Measurements from ENCODE around the gene CCR8. TPM values are rescaled to one million over a fixed set of nuclear protein-coding genes. Genes with fewer than 3 reads are reported as not detected.

Gene CCR8
- total RNA-seq, 1 experiment from 2014 or later = not detected

GRCh38 chr3:39343076-39343717, 13.7 kb downstream of the CCR8 start:
- no peaks in the 10 kb centered on the region for H3K36me3 ChIP-seq (ENCODE audit: low read depth, low read length)
- intact Hi-C loops (cut with micrococcal nuclease) = no loop called here
- no peak overlapping the region for H3K4me3 ChIP-seq (ENCODE audit: low read length)
- no peak overlapping the region for H2AFZ ChIP-seq (ENCODE audit: low read length)
- no peaks in the 10 kb centered on the region for H3K9me2 ChIP-seq (replicated peaks; ENCODE audit: low read length)
- H3F3A ChIP-seq (ENCODE audit: low read length, unreplicated experiment) = no peaks in the 10 kb centered on the region
- H4K20me1 ChIP-seq (ENCODE audit: low read length) = no peaks in the 10 kb centered on the region
- no peak overlapping the region for H3K9ac ChIP-seq (ENCODE audit: low read length)
- H3K79me2 ChIP-seq (ENCODE audit: low read length) = no peaks in the 10 kb centered on the region
- no peaks in the 10 kb centered on the region for H3K9me3 ChIP-seq (ENCODE audit: low read length)
- H3K27me3 ChIP-seq (ENCODE audit: low read length) = no peaks in the 10 kb centered on the region
- DNase-seq (peak; percentile 55), ATAC-seq (no peak; the same call in none of the 2 replicates)
- ChIA-PET CTCF (no interaction called here), POLR2A (ENCODE audit: unreplicated experiment) (no interaction called here)
- TF ChIP-seq EZH2phosphoT487 (IDR thresholded peaks at IDR 0.05; ENCODE audit: borderline replicate concordance, low read length) = no peak
- no peak overlapping the region for H3K27ac ChIP-seq (ENCODE audit: low read length)
- no TSS peak for BruUV-seq (replicated peaks)
- H3K4me2 ChIP-seq (ENCODE audit: low read length) = no peak overlapping the region
- H3K4me1 ChIP-seq (ENCODE audit: insufficient read depth, low read length) = peaks cover 26% of the 10 kb centered on the region

- Histone ChIP-seq H3K9me3 (ENCODE audit: low read length) (no peaks in the 10 kb centered on the region), H3K4me3 (ENCODE audit: low read length) (no peak overlapping the region), H3K27me3 (ENCODE audit: low read length) (no peaks in the 10 kb centered on the region), H2AFZ (ENCODE audit: low read length) (no peak overlapping the region), H3K9me2 (replicated peaks; ENCODE audit: low read length) (no peaks in the 10 kb centered on the region), H3K9ac (ENCODE audit: low read length) (no peak overlapping the region), H4K20me1 (ENCODE audit: low read length) (no peaks in the 10 kb centered on the region), H3K27ac (ENCODE audit: low read length) (no peak overlapping the region), H3K4me2 (ENCODE audit: low read length) (no peak overlapping the region), H3K36me3 (ENCODE audit: low read depth, low read length) (no peaks in the 10 kb centered on the region), H3F3A (ENCODE audit: low read length, unreplicated experiment) (no peaks in the 10 kb centered on the region), H3K79me2 (ENCODE audit: low read length) (no peaks in the 10 kb centered on the region), H3K4me1 (ENCODE audit: insufficient read depth, low read length) (peaks cover 26% of the 10 kb centered on the region)
- intact Hi-C loops (cut with micrococcal nuclease) = no loop called here
- ATAC-seq (no peak), DNase-seq (no peak)
- POLR2A ChIA-PET (ENCODE audit: unreplicated experiment) = no interaction called here
- no TSS peak for BruUV-seq (replicated peaks)
- CTCF ChIA-PET = no interaction called here
- TF ChIP-seq EZH2 (IDR thresholded peaks at IDR 0.05; ENCODE audit: low read length, unreplicated experiment) = no peak
- no peak for TF ChIP-seq CTCF (conservative IDR thresholded peaks at IDR 0.05; ENCODE audit: low read depth, low read length)
- TF ChIP-seq EZH2phosphoT487 (IDR thresholded peaks at IDR 0.05; ENCODE audit: borderline replicate concordance, low read length) = no peak
Observed at GRCh38 chr3:39343760-39344159, 14.3 kb downstream of the CCR8 start.

- Histone ChIP-seq H3K4me2 (ENCODE audit: low read length) (no peak overlapping the region), H3F3A (ENCODE audit: low read length, unreplicated experiment) (no peaks in the 10 kb centered on the region), H3K4me1 (ENCODE audit: insufficient read depth, low read length) (peaks cover 26% of the 10 kb centered on the region), H3K9me2 (replicated peaks; ENCODE audit: low read length) (no peaks in the 10 kb centered on the region), H3K4me3 (ENCODE audit: low read length) (no peak overlapping the region), H3K9ac (ENCODE audit: low read length) (no peak overlapping the region), H3K27me3 (ENCODE audit: low read length) (no peaks in the 10 kb centered on the region), H2AFZ (ENCODE audit: low read length) (no peak overlapping the region), H3K36me3 (ENCODE audit: low read depth, low read length) (no peaks in the 10 kb centered on the region), H4K20me1 (ENCODE audit: low read length) (no peaks in the 10 kb centered on the region), H3K9me3 (ENCODE audit: low read length) (no peaks in the 10 kb centered on the region), H3K27ac (ENCODE audit: low read length) (peak overlapping the region; percentile 9; the same call in 1 of the 2 replicates), H3K79me2 (ENCODE audit: low read length) (no peaks in the 10 kb centered on the region)
- no peak for TF ChIP-seq CTCF (conservative IDR thresholded peaks at IDR 0.05; ENCODE audit: low read depth, low read length)
- TF ChIP-seq EZH2 (IDR thresholded peaks at IDR 0.05; ENCODE audit: low read length, unreplicated experiment) = no peak
- no peak for TF ChIP-seq EZH2phosphoT487 (IDR thresholded peaks at IDR 0.05; ENCODE audit: borderline replicate concordance, low read length)
- DNase-seq = peak; percentile 79
- ChIA-PET CTCF (no interaction called here), POLR2A (ENCODE audit: unreplicated experiment) (no interaction called here)
- ATAC-seq = peak; percentile 75
- no TSS peak for BruUV-seq (replicated peaks)
- intact Hi-C loops (cut with micrococcal nuclease) = no loop called here
Observed at GRCh38 chr3:39344746-39345344, 15.3 kb downstream of the CCR8 start.

All from PC-3 (cell line).